SU-DHL-6 (cell line): ENCODE data around the gene LAMA3.

Experiments used
- H2AFZ ChIP-seq: fragments of 200-600 bp; sonication (generic); 2 replicates; pipeline ENCODE4 v1.6.1; 2014; ENCODE audit warnings: low read depth, mild to moderate bottlenecking, moderate library complexity, mixed read lengths, antibody characterized with exemption, low read length; ENCODE audit not compliant: severe bottlenecking
- H3F3A ChIP-seq: fragments of 200-600 bp; shearing (Covaris generic); 2 replicates; pipeline ENCODE4 v1.6.0; 2016; ENCODE audit warnings: antibody characterized with exemption, mild to moderate bottlenecking; ENCODE audit not compliant: insufficient read depth
- H3K27ac ChIP-seq: fragments of 200-600 bp; sonication (generic); 2 replicates; pipeline ENCODE4 v1.5.1; 2016; ENCODE audit warnings: low read depth, mild to moderate bottlenecking, low read length, moderate library complexity, mixed read lengths
- H3K27me3 ChIP-seq: fragments of 200-600 bp; sonication (generic), shearing (Covaris generic); 2 replicates; pipeline ENCODE4 v1.6.0; 2014; ENCODE audit warnings: mild to moderate bottlenecking, low read length
- H3K36me3 ChIP-seq: fragments of 200-600 bp; sonication (generic); 2 replicates; pipeline ENCODE4 v1.6.1; 2014; ENCODE audit warnings: mild to moderate bottlenecking, low read length, mixed read lengths
- H3K4me2 ChIP-seq: fragments of 300-600, 200-600 bp; shearing (Covaris generic), sonication (generic); 2 replicates; pipeline ENCODE4 v1.6.0; 2014; ENCODE audit warnings: low read length, low read depth, mild to moderate bottlenecking; ENCODE audit not compliant: poor library complexity, severe bottlenecking
- H3K4me3 ChIP-seq: fragments of 200-600 bp; sonication (generic); 2 replicates; pipeline ENCODE4 v1.5.1; 2014; ENCODE audit warnings: antibody characterized with exemption, low read length, mild to moderate bottlenecking, mixed read lengths; ENCODE audit not compliant: insufficient read depth, poor library complexity, severe bottlenecking
- H3K79me2 ChIP-seq: fragments of 200-600 bp; sonication (generic); 2 replicates; pipeline ENCODE4 v1.6.1; 2014; ENCODE audit warnings: mild to moderate bottlenecking, low read length, moderate library complexity; ENCODE audit not compliant: insufficient read depth
- H3K9ac ChIP-seq: fragments of 200-600 bp; sonication (generic); 2 replicates; pipeline ENCODE4 v1.7.0; 2014; ENCODE audit warnings: mild to moderate bottlenecking, low read length
- H3K9me2 ChIP-seq: fragments of 200-600 bp; sonication (generic); replicated peaks from 2 replicates; pipeline ENCODE4 v1.6.1; 2014; ENCODE audit warnings: low read length; ENCODE audit not compliant: insufficient read depth
- H3K9me3 ChIP-seq: fragments of 200-600 bp; sonication (generic); 2 replicates; pipeline ENCODE4 v1.6.1; 2014; ENCODE audit warnings: low read length, mixed read lengths; ENCODE audit not compliant: insufficient read depth
- H4K20me1 ChIP-seq: fragments of 200-600 bp; sonication (generic); 2 replicates; pipeline ENCODE4 v1.6.1; 2014; ENCODE audit warnings: low read depth, mild to moderate bottlenecking, antibody characterized with exemption, low read length, moderate library complexity, mixed read lengths
- EZH2phosphoT487 ChIP-seq: fragments of 200-600 bp; sonication (generic), shearing (Covaris generic); conservative IDR thresholded peaks from 2 replicates; pipeline ENCODE4 v1.6.1; 2018; ENCODE audit warnings: mild to moderate bottlenecking, antibody characterized with exemption, low read length, moderate library complexity, mixed read lengths
- TF ChIP-seq, protein P1 (sequence below): fragments of 200-600 bp; sonication (generic); IDR thresholded peaks from one replicate; pipeline ENCODE4 v1.5.1; 2017; ENCODE audit warnings: antibody characterized with exemption, mild to moderate bottlenecking, low read length, moderate library complexity; ENCODE audit not compliant: insufficient read depth, poor library complexity, severe bottlenecking

Gene LAMA3

GRCh38 chr18:23803755-23804154, 114.5 kb downstream of the LAMA3 start:
- TF ChIP-seq EZH2phosphoT487: no peak
- TF ChIP-seq, protein P1, sequence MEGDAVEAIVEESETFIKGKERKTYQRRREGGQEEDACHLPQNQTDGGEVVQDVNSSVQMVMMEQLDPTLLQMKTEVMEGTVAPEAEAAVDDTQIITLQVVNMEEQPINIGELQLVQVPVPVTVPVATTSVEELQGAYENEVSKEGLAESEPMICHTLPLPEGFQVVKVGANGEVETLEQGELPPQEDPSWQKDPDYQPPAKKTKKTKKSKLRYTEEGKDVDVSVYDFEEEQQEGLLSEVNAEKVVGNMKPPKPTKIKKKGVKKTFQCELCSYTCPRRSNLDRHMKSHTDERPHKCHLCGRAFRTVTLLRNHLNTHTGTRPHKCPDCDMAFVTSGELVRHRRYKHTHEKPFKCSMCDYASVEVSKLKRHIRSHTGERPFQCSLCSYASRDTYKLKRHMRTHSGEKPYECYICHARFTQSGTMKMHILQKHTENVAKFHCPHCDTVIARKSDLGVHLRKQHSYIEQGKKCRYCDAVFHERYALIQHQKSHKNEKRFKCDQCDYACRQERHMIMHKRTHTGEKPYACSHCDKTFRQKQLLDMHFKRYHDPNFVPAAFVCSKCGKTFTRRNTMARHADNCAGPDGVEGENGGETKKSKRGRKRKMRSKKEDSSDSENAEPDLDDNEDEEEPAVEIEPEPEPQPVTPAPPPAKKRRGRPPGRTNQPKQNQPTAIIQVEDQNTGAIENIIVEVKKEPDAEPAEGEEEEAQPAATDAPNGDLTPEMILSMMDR: no peak
- H3K27me3 ChIP-seq: no peaks in the 10 kb centered on the region
- H3K9me2 ChIP-seq: no peaks in the 10 kb centered on the region
- H3K4me3 ChIP-seq: no peak overlapping the region
- no peak overlapping the region for H3K27ac ChIP-seq
- H3K36me3 ChIP-seq: no peaks in the 10 kb centered on the region
- H3K9ac ChIP-seq: no peak overlapping the region
- H3F3A ChIP-seq: no peaks in the 10 kb centered on the region
- H3K4me2 ChIP-seq: no peak overlapping the region
- no peaks in the 10 kb centered on the region for H3K79me2 ChIP-seq
- H2AFZ ChIP-seq: no peak overlapping the region
- no peaks in the 10 kb centered on the region for H4K20me1 ChIP-seq
- H3K9me3 ChIP-seq: no peaks in the 10 kb centered on the region

DNA sequence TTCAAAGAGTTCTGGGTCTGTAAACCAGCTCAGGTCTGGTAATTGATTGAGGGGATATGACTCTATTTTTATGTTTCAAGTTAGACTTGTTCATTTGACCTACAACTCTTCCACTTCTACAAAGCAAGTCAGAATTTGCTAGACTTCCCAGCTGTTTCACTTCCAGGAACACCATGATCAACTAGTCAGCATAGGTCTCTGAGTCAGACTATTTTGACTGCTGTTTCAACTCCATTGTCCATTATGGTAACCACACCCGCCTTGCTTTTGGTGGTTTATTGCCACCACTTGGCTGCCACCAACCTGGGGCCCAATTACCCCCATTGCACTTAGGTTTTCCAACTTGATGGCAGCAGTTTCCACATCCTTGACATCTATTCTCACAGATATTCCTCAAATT, 116.6 kb downstream of the LAMA3 start:
- Histone ChIP-seq H3F3A (no peaks in the 10 kb centered on the region), H3K9me2 (no peaks in the 10 kb centered on the region), H3K9ac (no peak overlapping the region), H3K27ac (no peak overlapping the region), H2AFZ (no peak overlapping the region), H3K4me3 (no peak overlapping the region), H3K4me2 (no peak overlapping the region), H3K9me3 (no peaks in the 10 kb centered on the region), H3K27me3 (no peaks in the 10 kb centered on the region), H3K79me2 (no peaks in the 10 kb centered on the region), H4K20me1 (no peaks in the 10 kb centered on the region), H3K36me3 (no peaks in the 10 kb centered on the region)
- TF ChIP-seq, protein P1: no peak
- no peak for TF ChIP-seq EZH2phosphoT487

- no peak overlapping the region for H3K4me2 ChIP-seq
- H2AFZ ChIP-seq: no peak overlapping the region
- H4K20me1 ChIP-seq: no peaks in the 10 kb centered on the region
- H3K9me2 ChIP-seq: no peaks in the 10 kb centered on the region
- TF ChIP-seq, protein P1: no peak
- no peak for TF ChIP-seq EZH2phosphoT487
- no peaks in the 10 kb centered on the region for H3K36me3 ChIP-seq
- H3K27me3 ChIP-seq: no peaks in the 10 kb centered on the region
- H3K9ac ChIP-seq: no peak overlapping the region
- H3K27ac ChIP-seq: no peak overlapping the region
- H3K9me3 ChIP-seq: no peaks in the 10 kb centered on the region
- H3F3A ChIP-seq: no peaks in the 10 kb centered on the region
- no peak overlapping the region for H3K4me3 ChIP-seq
- H3K79me2 ChIP-seq: no peaks in the 10 kb centered on the region
Observed at GRCh38 chr18:23809415-23809814, 120.2 kb downstream of the LAMA3 start.
